T-helper 9 cell (primary cell): ENCODE results near the gene UTY.

ENCODE experiments used
- DNase-seq: peaks from one replicate; pipeline ENCODE4 v3.0.0-alpha.2; 2020

The UTY gene

DNA sequence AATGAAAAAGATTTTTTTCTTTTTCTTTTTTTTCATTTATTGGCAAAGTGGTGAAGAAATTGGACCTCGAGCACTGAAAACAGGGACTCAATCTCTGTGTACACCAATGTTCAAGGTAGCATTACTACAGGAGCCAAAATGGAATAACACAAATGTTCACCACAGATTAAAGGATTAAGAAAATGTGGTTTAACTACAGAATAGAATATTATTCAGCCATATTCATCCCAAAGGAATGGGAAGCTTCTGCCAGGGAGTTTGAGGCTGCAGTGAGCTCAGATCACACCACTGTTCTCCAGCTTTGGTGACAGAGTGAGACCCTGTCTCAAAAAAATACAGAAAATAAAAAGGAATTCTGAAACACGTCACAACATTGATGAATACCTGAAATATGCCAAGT is 81.0 kb downstream of the UTY start:
- no peak for DNase-seq

DNA sequence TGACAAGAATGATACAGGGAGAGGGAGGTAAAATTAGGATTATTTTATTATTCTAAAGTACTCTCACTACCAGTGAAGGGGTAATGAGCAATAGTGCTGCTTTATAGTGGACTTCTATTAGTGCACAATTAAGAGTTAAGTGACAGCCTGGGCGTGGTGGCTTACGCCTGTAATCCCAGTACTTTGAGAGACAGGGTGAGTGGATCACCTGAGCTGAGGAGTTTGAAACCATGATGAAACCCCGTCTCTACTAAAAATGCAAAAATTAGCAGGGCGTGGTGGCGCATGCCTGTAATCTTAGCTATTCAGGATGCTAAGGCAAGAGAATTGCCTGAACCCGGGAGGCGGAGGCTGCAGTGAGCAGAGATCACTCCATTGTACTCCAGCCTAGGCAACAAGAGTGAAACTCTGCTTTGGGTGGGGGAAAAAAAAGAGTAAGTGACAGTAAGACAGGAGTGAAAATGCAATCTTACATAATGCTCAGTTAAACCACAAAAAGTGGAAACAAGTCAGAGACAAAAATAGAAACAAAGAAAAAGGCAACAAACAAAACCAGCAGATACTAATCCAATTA is 98.6 kb downstream of the UTY start:
- DNase-seq, result no peak

DNA sequence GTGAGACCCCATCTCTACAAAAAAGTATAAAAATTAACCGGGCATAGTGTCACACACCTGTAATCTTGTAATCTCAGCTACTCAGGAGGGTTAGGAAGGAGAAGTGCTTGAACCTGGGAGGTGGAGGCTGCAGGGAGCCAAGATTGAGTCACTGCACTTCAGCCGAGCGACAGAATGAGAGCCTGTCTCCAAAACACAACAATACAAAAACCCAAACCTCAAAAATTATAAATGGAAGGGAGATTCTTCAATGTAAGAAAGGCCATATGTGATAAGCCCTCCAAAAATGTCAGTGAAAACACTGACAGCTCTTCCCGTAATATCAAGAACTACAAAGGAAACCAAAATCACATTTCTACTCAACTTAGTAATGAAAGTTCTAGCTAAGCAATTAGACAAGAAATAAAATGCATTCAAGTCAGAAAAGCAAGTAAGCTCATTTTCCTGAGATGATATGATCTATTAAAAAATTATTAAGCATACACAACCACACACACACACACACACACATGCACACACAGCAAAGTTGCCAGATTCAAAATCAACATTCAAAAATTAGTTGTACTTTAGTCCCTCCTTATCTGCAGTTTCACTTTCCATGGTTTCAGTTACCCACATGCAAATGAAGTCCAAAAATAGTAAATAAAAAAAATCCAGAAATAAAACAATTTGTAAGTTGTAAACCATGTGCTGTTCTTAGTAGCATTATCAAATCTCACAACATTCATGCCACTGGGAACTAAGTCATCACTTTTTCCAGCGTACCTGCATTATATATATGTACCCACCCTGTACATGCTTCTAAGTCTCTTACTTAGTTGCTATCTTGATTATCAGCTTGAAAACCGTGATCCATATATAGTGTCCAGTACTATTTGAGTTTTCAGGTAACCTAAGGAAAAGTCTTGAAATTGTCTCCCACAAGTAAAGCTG is 108.7 kb downstream of the UTY start:
- no peak for DNase-seq

DNA sequence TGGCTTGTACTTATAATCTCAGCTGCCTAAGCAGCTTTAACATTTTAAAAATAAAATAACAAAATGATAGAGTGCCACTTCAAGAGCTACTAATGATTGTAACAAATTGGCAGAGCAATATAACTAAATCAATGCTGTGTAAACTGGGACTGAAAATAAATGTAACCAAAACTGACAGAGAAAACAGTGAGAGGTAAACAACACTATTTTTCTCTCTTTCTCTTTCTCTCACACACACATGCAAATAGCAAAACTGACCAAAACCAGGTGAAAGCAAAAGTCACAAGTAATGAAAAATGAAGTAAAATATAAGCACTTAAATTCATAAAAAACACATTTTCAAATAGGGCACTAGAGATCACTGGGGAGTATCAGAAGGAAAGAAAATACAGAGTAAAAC is 109.6 kb downstream of the UTY start:
- DNase-seq, result no peak

DNA sequence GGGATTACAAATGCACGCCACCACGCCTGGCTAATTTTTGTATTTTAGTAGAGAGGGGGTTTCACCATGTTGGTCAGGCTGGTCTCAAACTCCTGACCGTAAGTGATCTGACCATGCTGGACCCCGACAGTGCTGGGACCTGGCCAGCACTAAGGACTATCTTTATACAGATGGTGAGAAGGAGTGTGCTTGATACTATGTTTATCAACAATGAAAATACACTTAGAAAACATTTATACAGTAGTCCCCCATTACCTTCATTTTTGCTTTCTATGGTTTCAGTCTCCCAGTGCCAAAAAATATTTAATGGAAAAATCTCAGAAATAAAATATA is 111.4 kb downstream of the UTY start:
- no peak for DNase-seq

DNA sequence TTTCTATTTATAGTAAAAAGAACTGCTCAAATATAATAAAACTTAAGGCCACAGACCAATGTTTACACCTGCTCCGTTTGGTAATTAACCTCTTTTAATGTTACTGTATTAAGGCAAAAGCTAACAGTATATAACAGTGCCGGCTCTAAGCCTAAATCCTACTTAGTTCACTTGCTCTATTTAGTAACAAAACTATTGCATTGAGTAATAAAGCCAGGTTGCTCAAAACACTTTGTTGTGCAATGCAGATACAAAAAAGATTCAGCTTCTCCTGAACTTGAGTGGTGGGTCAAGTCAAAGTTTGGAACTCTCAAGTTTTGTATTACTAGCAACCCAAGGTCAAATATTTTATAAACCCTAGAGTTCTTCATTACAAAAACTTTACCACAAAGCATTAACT is 116.2 kb downstream of the UTY start:
- no peak for DNase-seq

DNA sequence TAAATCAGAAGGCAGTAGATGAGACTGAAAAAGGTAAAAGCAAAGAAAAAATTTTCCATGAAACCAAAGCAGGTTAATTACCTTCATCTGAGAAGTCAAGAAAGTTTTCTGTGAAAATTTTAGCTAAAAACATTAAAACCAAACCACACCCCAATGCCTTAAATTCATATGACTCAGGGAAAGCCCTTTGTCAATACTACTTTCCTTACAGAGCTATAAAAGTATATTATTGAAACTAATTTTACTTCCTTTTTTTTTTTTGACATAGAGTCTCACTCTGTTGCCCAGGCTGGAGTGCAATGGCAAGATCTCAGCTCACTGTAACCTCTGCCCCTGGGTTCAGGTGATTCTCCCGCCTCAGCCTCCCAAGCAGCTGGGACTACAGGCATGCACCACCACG is 117.2 kb downstream of the UTY start:
- DNase-seq, result no peak

DNA sequence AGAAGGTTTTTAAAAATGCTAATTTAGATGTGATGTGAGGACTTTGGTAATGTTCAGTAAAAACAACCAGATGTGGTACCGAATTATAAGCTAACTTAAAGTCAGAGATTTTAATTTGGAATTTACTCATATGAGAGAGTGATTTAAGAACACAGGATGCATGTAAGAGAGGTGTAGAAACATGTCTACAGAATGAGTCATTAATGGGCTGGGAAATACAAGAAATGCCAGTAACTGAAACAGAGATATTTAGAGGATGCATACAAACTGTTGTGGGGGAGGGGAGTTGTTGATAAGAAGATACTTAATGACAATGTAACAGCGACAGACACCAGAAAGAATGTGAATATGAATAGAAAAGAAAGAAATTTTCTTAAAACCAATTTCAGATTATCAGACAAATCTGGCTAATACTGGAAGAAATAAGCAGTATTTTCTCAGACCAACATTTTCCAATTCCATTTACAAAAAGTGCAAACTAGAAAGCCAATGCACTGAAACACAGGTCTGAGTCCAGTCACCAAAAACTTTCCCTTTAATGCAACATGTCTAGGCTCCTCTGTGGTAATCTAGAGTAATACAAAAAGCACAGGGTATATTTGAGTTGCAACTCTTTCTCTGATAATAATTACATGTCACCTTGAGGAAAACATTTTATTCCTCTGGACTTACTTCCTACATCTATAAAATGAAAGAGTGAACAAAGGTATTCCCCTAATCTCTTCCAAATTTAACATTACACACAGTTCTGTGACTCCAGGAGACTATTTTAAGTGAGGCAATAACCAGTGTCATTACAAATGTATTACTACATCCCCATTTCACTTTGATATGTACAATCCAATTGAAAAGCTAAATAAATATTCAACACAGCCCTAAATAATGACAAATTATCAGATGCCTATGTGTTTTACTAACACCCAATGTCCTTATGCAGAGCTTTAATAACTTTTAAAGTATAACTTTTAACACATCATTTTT is 117.9 kb downstream of the UTY start:
- DNase-seq, result no peak

DNA sequence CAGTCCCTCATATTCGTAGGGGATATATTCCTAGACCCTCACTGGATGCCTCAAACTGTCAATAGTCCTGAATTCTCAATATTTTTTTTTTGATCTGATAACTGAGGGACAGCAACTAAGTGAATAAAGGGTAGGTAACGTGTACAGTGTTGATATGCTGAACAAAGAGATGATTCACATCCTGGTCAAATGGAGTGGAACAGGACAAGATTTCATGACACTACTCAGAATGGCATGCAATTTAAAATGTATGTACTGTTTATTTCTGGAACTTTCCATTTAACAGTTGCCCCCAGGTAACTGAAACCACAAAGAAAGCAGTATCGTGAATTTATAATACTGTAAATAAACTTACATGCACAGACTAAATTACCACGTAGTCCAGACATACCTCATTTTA is 128.4 kb downstream of the UTY start:
- no peak for DNase-seq

DNA sequence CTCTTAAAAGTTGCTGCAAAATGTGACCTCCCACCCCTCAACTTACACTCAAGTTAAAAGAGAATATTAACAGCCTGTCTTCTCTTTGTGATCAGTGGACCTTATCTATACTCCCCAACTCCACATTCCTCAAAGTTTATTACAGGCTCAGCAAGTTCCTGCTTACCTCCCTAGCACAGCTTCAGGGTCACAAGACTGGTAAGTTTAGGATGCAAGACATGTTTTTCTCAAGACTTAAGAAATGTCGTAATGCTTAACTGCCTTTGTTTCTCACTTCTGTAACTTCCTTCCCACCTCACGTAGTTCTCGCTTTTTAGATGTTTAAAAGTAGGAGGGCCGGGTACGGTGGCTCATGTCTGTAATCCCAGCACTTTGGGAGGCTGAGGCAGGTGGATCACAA is 132.7 kb downstream of the UTY start:
- DNase-seq, result no peak

DNA sequence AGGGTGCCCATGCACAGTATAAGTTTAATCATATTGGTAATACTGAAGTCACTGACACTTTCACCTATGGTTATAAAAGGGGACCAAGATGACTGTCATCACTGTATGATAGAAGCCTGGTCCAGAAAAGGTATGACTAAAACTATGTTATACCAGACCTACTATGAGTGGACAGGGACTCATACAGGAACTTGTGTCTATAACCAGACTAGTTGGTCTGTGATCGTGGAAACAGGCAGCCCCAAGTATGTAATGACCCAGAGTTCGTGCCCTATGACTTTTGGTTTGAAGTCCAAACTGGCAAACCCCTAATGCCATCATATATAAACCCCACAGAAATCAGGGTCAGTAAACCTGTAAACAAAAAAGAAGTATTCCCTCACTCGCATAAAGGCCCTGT is 134.3 kb downstream of the UTY start:
- DNase-seq, result no peak

DNA sequence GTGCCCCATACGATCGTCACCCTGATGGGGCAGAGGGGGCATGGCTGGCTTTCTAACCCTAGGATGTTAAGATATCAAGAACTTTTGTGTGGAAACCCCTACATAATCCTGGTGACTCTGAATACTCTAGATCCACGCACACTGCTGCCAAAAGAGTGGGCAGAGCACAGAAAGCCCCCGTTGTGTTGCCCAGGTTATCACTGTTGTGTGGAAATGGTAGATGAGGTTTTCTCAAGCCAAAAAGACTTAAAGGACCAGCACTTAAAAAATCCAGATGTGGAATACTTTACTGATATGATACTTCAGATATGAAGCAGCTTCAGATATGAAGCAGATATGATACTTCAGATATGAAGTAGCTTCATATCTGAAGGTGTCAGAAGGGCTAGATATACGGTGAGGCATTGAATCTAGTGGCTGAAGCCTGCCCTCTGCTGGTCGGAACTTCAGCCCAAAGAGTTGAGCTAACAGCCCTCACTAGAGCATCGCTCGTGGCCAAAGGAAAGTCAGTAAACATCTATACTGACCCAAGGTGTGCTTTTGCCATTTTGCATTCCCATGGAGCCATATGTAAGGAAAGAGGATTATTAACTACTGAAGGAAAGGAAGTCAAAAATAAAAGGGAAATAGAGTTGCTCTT is 136.4 kb downstream of the UTY start:
- DNase-seq, result no peak

DNA sequence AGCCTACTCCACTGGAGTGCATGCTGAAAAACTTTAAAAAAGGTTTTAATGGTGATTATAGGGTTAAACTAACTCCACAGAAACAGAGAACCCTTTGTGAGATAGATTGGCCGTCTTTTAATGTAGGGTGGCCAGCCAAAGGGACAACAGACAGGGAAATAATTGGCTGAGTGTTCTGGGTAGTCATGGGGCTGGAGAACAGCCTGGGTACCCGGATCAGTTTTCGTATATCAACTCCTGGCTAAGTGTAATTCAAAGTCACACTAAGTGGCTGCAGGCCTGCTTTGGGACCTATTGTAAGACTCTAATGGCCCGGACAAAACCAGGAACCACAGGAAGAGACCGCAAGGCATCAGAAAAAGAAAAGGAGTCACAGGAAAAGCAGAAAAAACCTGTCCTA is 139.9 kb downstream of the UTY start:
- no peak for DNase-seq

DNA sequence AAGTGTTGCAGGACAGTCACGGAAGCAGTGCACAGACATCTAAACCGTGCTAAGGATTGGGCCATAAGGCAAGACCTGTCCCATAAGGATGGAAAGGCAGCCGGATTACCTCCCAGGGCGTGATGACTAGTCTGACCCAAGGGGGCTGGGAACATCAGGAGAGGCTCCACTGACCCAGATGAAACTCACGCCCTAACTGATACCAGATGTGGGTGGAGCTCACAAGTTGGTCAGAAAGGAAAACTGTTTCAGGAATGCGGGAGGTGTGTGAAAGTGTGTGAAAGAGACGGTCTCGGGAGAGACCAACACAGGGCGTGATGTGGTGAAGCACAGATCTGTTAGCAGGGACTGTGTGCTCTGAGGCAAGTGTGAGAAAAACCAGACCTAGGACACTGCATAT is 140.5 kb downstream of the UTY start:
- no peak for DNase-seq

DNA sequence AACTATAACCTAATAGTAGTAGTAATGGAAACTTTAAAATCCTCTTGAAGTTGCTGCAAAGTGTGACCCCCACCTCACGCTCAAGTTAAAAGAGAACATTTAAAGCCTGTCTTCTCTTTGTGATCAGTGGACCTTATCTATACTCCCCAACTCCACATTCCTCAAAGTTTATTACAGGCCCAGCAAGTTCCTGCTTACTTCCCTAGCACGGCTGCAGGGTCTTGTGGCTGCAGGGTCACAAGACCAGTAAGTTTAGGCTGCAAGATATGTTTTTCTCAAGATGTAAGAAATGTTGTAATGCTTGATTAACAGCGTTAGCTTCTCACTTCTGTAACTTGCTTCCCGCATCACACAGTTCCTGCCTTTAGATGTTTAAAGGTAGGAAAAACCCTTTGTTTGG is 141.1 kb downstream of the UTY start:
- no peak for DNase-seq

DNA sequence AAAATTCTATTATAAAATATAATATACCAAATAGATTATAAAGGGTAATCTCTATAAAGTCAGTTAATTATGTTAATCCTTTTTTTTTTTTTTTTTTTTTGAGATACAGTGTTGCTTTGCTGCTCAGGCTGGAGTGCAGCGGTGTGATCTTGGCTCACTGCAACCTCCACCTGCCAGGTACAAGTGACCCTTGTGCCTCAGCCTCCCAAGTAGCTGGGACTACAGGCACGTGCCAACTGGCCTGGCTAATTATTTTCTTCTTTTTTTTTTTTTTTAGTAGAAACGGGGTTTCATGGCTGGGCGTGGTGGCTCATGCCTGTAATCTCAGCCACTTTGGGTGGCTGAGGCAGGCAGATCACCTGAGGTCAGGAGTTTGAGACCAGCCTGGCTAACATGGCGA is 141.9 kb downstream of the UTY start:
- DNase-seq, result no peak

DNA sequence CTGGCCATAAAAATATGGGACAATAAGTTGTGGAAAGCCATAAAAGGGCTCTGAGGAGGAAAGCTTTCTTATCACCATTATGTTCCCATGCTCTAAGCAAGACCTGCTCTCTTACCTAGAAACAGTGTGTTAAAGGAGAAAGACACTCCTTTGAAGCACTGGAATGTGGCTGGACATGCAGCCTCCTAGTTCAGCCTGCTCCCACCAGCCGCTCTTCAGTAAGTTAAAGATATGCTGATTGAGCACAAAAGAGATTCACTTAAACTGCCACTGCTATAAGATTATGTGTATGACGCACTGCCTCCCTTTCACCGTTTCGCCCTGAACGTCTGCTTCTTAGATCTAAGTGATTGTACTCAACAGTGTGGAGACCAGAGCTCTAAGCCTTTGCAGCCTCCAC is 146.0 kb downstream of the UTY start:
- no peak for DNase-seq

DNA sequence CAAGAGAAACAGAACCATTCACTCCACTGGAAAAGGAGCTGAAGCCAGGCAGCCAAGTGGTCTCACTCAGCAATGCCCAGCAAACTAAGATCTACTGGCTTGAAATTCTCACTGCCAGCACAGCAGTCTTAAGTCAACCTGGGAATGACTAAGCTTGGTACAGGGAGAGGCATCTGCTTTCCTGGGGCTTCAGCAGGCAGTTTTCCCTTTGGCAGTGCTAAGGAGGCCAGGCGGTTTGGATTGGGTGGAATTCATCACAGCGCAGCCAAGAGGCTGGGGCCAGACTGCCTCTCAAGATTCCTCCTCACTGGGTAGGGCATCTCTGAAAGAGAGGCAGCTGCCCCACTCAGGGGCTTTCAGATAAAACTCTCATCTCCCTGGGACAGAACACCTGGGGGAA is 149.2 kb downstream of the UTY start:
- DNase-seq, result no peak

DNA sequence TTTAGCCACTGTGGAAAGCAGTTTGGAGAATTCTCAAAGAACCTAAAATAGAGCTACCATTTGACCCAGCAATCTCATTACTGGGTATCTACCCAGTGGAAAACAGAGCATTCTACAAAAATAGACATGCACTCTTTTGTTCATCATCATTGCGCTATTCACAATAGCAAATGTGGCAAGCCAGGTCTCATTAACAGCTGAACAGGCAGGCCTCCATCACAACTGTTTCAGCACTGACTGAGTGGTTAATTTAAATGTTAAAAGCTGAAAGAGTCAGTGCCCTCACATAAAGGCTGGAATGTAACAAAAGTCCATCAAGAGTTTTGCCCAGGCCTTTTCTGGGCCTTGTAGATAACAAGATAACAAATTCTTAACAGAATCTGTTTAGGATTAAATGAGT is 166.9 kb downstream of the UTY start:
- DNase-seq, result no peak

DNA sequence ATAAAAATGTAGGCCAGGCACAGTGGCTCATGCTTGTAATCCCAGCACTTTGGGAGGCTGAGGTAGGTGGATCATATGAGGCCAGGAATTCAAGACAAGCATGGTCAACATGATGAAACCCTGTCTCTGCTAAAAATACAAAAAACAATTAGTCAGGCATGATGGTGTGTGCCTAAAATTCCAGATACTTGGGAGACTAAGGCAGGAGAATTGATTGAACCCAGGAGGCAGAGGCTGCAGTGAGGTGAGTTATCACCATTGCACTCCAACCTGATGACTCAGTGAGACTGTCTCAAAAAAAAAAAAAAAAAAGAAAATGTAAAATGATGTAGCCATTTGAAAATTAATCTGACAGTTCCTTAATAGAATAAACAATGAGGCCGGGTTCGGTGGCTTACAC is 171.9 kb downstream of the UTY start:
- DNase-seq, result no peak

DNA sequence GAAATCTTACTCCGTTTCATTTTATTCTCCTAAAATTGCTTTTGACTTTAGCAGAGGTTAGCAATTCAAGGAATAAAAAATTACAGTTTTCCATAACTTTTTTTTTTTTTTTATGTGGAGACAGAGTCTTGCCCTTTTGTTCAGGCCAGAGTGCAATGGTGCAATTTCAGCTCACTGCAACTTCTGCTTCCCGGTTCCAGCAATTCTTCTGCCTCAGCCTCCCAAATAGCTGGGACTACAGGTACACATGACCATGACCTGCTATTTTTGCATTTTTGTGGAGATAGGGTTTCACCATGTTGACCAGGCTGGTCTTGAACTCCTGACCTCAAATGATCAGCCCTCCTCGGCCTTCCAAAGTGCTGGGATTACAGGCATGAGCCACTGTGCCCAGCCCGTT is 179.0 kb downstream of the UTY start:
- no peak for DNase-seq

DNA sequence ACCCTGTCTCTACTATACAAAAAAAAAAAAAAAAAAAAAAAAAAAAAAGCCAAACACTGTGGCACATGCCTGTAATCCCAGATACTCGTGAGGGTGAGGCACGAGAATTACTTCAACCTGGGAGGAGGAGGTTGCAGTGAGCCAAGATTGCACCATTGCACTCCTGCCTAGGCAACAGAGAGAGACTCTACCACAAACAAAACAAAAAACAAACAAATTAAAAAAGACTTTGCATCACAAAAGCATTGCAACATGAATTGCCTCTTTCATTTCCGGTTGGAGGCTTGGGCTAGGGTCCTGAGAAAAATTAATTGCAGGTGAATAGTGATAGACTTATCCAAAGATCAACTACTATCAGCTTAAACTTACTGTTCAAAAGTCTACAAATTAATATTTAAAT is 180.4 kb downstream of the UTY start:
- DNase-seq, result no peak
